B cell (primary cell): ENCODE data around the gene WNK2. TPM values are rescaled to one million over a fixed set of nuclear protein-coding genes. Genes with fewer than 3 reads are reported as not detected.

Experiments
- ATAC-seq: fragments of 200-7000 bp; cut with Tn5 transposase; one replicate; pipeline ENCODE4 v1.10.0; 2021; ENCODE audit warnings: low read depth, mild to moderate bottlenecking, moderate number of reproducible peaks, moderate library complexity
- CTCF ChIA-PET: fragments of 350-600 bp; sonication (Branson Sonifier 250); formaldehyde crosslinking; loops from one replicate; lab custom pipeline; 2021; ENCODE audit warnings: antibody characterized with exemption, inconsistent platforms; lab: Charles Lee
- POLR2A ChIA-PET: fragments of 350-600 bp; sonication (Branson Sonifier 250); formaldehyde crosslinking; loops from one replicate; lab custom pipeline; 2021; ENCODE audit warnings: antibody characterized with exemption; lab: Charles Lee
- DNase-seq: peaks from one replicate; pipeline ENCODE4 v3.0.0; 2013
- H2AFZ ChIP-seq: 2 replicates; pipeline ENCODE4 v1.6.1; 2012; ENCODE audit warnings: mild to moderate bottlenecking, low read depth, low read length; ENCODE audit not compliant: insufficient read depth, poor library complexity, severe bottlenecking
- H3K27ac ChIP-seq, 2 donors: 1 replicate in 1 of 2; 2 replicates in 1 of 2; pipeline ENCODE4 v1.5.1; 2012 to 2013; ENCODE audit warnings: low read length in 2 of 2, mild to moderate bottlenecking in 2 of 2, moderate library complexity in 1 of 2
- H3K27me3 ChIP-seq, 4 experiments: fragments of 200-600 bp in 1 of 4; sonication (generic) in 1 of 4; replicated peaks in 1 of 4; 1 replicate in 2 of 4; 2 replicates in 2 of 4; pipeline versions ENCODE4 v1.6.1 to v1.7.0; 2013 to 2016; ENCODE audit warnings: low read length in 3 of 4, mild to moderate bottlenecking in 2 of 4, mixed read lengths in 1 of 4, moderate library complexity in 1 of 4; ENCODE audit not compliant: insufficient read depth in 4 of 4, control insufficient read depth in 3 of 4; ENCODE audit errors: control extremely low read depth in 1 of 4
- H3K36me3 ChIP-seq, 2 experiments: replicated peaks in 1 of 2; 1 replicate in 1 of 2; 2 replicates in 1 of 2; pipeline versions ENCODE4 v1.6.1 to v1.7.1; 2013; ENCODE audit warnings: low read length in 1 of 2; ENCODE audit not compliant: insufficient read depth in 2 of 2, control insufficient read depth in 1 of 2; ENCODE audit errors: control extremely low read depth in 1 of 2, extremely low read depth in 1 of 2
- H3K4me1 ChIP-seq, 2 donors: fragments of 200-600 bp in 1 of 2; sonication (generic) in 1 of 2; 1 replicate in 1 of 2; 2 replicates in 1 of 2; pipeline versions ENCODE4 v1.5.1 to v1.6.1; 2013 to 2017; ENCODE audit warnings: low read length in 2 of 2; ENCODE audit not compliant: control insufficient read depth in 2 of 2, insufficient read depth in 2 of 2
- H3K4me2 ChIP-seq: replicated peaks from 2 replicates; pipeline ENCODE3; 2012; ENCODE audit warnings: mild to moderate bottlenecking, low read depth, low read length; ENCODE audit not compliant: poor library complexity, severe bottlenecking
- H3K4me3 ChIP-seq, 5 experiments: fragments of 200-600 bp in 1 of 5; sonication (generic) in 1 of 5; 1 replicate in 3 of 5; 2 replicates in 2 of 5; pipeline versions ENCODE4 v1.5.1 to v1.7.0; 2011 to 2016; ENCODE audit warnings: low read length in 4 of 5, mild to moderate bottlenecking in 4 of 5, low read depth in 2 of 5, control low read depth in 1 of 5, moderate library complexity in 1 of 5; ENCODE audit not compliant: insufficient read depth in 1 of 5; ENCODE audit errors: control extremely low read depth in 1 of 5, extremely low read depth in 1 of 5
- H3K79me2 ChIP-seq: fragments of 200-600 bp; sonication (generic); one replicate; pipeline ENCODE4 v1.6.0; 2016; ENCODE audit warnings: low read length; ENCODE audit not compliant: control insufficient read depth, insufficient read depth
- H3K9ac ChIP-seq: fragments of 200-600 bp; sonication (generic); 2 replicates; pipeline ENCODE4 v1.6.1; 2017; ENCODE audit warnings: mild to moderate bottlenecking, low read length, moderate library complexity
- H3K9me3 ChIP-seq, 3 donors: one replicate each; pipeline versions ENCODE4 v1.6.1 to v1.7.1; 2013; ENCODE audit warnings: low read length in 2 of 3; ENCODE audit not compliant: control insufficient read depth in 2 of 3, insufficient read depth in 1 of 3; ENCODE audit errors: control extremely low read depth in 1 of 3
- H4K20me1 ChIP-seq: 2 replicates; pipeline ENCODE4 v1.6.0; 2012; ENCODE audit warnings: mild to moderate bottlenecking, low read length; ENCODE audit not compliant: insufficient read depth, control insufficient read depth, poor library complexity, severe bottlenecking
- H3K27ac Mint-ChIP-seq: one replicate; pipeline ENCODE4 v1.8.0; 2021; ENCODE audit warnings: mixed read lengths
- H3K27me3 Mint-ChIP-seq: one replicate; pipeline ENCODE4 v1.8.0; 2021; ENCODE audit warnings: mixed read lengths
- H3K4me1 Mint-ChIP-seq: one replicate; pipeline ENCODE4 v1.8.0; 2021; ENCODE audit warnings: mixed read lengths
- H3K4me3 Mint-ChIP-seq: one replicate; pipeline ENCODE4 v1.8.0; 2021; ENCODE audit warnings: mixed read lengths
- H3K9me3 Mint-ChIP-seq: one replicate; pipeline ENCODE4 v1.8.0; 2022; ENCODE audit warnings: mixed read lengths; ENCODE audit not compliant: insufficient read depth
- CTCF ChIP-seq: fragments of 200-600 bp; IDR thresholded peaks from one replicate; pipeline ENCODE4 v1.8.0; 2022; ENCODE audit warnings: antibody characterized with exemption, mild to moderate bottlenecking
- EZH2 ChIP-seq: IDR thresholded peaks from 2 replicates; pipeline ENCODE4 v1.6.1; 2012; ENCODE audit warnings: borderline replicate concordance, low read depth, mild to moderate bottlenecking, moderate library complexity, low read length; ENCODE audit not compliant: insufficient read depth, poor library complexity, severe bottlenecking
- WGBS: methylation state at CpG from one replicate; pipeline ENCODE4 v1.1.5; 2013; ENCODE audit warnings: missing lambda C conversion rate; ENCODE audit not compliant: insufficient coverage; 5-methylcytosine and 5-hydroxymethylcytosine counted together
- intact Hi-C: fragments of 100-400 bp; cut with micrococcal nuclease; formaldehyde crosslinking; loops from one replicate; pipeline ENCODE4 v1.10.0; 2022
- polyA plus RNA-seq: library from polyadenylated mRNA; depleted of rRNA; stranded (reverse); fragments of >200 nt; gene quantifications from 2 replicates; pipeline ENCODE4 v1.2.3, GENCODE V29; 2012
- total RNA-seq, 2 donors: library from RNA; stranded (reverse); fragments of 120-200 nt in 1 of 2; gene quantifications; 1 replicate in 1 of 2; 2 replicates in 1 of 2; pipeline versions ENCODE4 v1.2.3 to v1.2.4, GENCODE V29; 2013 to 2022

WNK2 gene
- total and polyA plus RNA-seq, 2 donors (not counting 1 experiment from before 2014, with no cell fraction given): 0.49 TPM; not detected in 1

DNA sequence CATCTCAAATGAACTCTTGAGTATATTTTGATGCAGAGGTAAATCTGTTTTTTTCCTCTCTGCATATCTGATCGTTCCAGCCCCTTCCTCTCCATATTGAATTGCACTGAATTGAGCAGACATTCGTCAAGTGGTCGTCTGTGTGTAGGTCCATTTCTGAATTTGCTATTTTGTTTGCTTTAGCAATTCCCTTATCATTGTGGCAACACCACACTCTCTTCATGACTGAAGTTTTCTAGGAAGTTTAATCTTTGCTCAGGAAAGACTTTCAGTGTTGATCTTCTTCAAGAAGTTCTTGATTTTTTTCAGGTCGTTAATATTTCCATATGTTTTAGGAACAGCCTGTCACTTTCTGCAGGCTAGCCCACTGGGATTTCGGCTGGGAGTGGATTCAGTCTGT, 132.0 kb downstream of the WNK2 start:
- Histone ChIP-seq H3K9me3 (peaks cover 0 to 5% (median 0%) of the 10 kb centered on the region in 3 donors), H3K27ac (no peak overlapping the region), H3K79me2 (no peaks in the 10 kb centered on the region), H3K27me3 (peaks cover 0 to 37% (median 14%) of the 10 kb centered on the region in 4 experiments), H3K9ac (no peak overlapping the region), H3K4me1 (no peaks in the 10 kb centered on the region), H2AFZ (no peak overlapping the region), H3K36me3 (no peaks in the 10 kb centered on the region), H3K4me2 (no peak overlapping the region), H4K20me1 (no peaks in the 10 kb centered on the region), H3K4me3 (no peak overlapping the region)
- no peaks in the 10 kb centered on the region for H3K9me3 Mint-ChIP-seq
- no peaks in the 10 kb centered on the region for H3K4me1 Mint-ChIP-seq
- ChIA-PET CTCF (no interaction called here), POLR2A (interaction anchor here (0.6 kb wide), 1 partner anchor 11 kb away, joined by 3 read pairs; no protein-coding TSS in a partner anchor)
- intact Hi-C loops: no loop called here
- WGBS: 36% methylated on average over 2 of the region's 5 CpGs
- no peak for ATAC-seq
- peaks cover 39% of the 10 kb centered on the region for H3K27me3 Mint-ChIP-seq
- no peak overlapping the region for H3K4me3 Mint-ChIP-seq
- DNase-seq: no peak
- H3K27ac Mint-ChIP-seq: no peak overlapping the region
- TF ChIP-seq CTCF (no peak), EZH2 (no peak)

DNA sequence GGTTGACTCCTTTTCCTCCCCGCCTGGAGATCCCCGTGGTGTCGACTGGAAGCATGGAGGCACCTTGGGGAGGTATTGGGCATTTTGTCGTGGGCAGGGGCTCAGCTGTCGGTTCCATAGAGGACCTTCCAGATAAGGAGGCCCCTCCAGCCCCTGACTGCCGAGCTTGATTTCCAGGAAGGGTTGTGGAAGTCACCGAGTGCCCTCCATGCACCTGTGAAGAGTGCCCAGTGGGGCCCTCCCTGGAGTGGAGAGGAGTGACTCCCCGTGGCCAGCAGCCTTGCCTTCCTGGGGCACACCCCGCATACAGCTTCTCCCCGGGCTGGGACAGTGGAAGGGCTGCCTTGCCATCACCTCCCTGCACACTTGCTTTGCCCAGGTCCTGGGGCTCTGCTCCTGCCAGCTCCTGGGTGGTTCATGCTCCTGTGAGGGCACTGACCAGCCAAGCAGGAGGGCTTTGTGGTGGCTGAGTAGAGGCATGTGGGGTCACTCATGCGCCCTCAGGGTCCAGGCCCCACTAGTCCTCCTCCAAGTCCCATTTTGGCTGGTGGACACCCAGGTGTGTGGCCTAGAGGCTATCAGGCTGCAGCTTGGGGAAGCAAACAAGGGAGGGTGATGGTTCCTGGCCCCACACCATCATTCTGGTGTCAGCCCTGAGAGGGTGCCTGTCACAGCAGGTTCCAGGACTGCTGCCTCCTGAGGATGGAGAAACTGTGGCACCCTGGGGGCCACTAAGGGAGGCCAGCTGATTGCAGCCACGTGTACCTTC, 133.0 kb downstream of the WNK2 start:
- DNase-seq (no peak), ATAC-seq (no peak)
- no peak overlapping the region for H3K4me3 ChIP-seq
- Mint-ChIP-seq H3K27me3 (peaks cover 41% of the 10 kb centered on the region), H3K4me1 (no peaks in the 10 kb centered on the region), H3K4me3 (no peak overlapping the region), H3K27ac (no peak overlapping the region), H3K9me3 (no peaks in the 10 kb centered on the region)
- CTCF ChIA-PET: no interaction called here
- no peak overlapping the region for H3K4me2 ChIP-seq
- H3K79me2 ChIP-seq: no peaks in the 10 kb centered on the region
- H3K9me3 ChIP-seq: peaks cover 0 to 5% (median 0%) of the 10 kb centered on the region in 3 donors
- no peak overlapping the region for H3K27ac ChIP-seq
- POLR2A ChIA-PET: no interaction called here
- H3K36me3 ChIP-seq: no peaks in the 10 kb centered on the region
- intact Hi-C loops: no loop called here
- H3K27me3 ChIP-seq: peaks cover 0 to 37% (median 14%) of the 10 kb centered on the region in 4 experiments
- TF ChIP-seq CTCF: no peak
- no peak for TF ChIP-seq EZH2
- 86% methylated on average over 11 of the region's 12 CpGs for WGBS
- H4K20me1 ChIP-seq: no peaks in the 10 kb centered on the region
- no peaks in the 10 kb centered on the region for H3K4me1 ChIP-seq
- no peak overlapping the region for H2AFZ ChIP-seq
- H3K9ac ChIP-seq: no peak overlapping the region
